Measurements from ENCODE around the gene SP100. TPM values are rescaled to one million over a fixed set of nuclear protein-coding genes. Genes with fewer than 3 reads are reported as not detected.

The SP100 gene
- total RNA-seq, 1 donor from 2014 or later, result not detected

DNA sequence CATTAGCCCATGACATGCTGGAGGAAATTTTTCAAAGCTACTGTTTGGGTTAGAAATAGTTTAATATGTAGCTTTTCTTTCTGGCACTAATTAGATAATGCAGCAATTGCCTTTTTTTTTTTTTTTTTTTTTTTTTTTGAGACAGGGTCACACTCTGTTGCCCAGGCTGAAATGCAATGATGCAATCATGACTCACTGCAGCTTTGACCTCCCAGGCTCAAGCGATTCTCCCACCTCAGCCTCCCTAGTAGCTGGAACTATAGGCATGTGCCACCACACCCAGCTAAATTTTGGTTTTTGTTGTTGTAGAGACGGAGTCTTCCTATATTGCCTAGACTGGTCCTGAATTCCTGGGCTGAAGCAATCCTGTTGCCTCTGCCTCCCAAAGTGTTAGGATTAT, 136.2 kb downstream of the SP100 start:
- H3K4me3 Mint-ChIP-seq (ENCODE audit: unreplicated experiment), result no peak overlapping the region
- H3K27ac Mint-ChIP-seq (ENCODE audit: unreplicated experiment), result no peak overlapping the region
- no peaks in the 10 kb centered on the region for H3K4me1 Mint-ChIP-seq (ENCODE audit: low read depth, unreplicated experiment)
- H3K36me3 Mint-ChIP-seq (ENCODE audit: unreplicated experiment), result no peaks in the 10 kb centered on the region
- H3K9me3 Mint-ChIP-seq (ENCODE audit: unreplicated experiment), result no peaks in the 10 kb centered on the region
- peaks cover 2% of the 10 kb centered on the region for H3K27me3 Mint-ChIP-seq (ENCODE audit: unreplicated experiment)
- DNase-seq, result no peak
- TF ChIP-seq, protein P1, sequence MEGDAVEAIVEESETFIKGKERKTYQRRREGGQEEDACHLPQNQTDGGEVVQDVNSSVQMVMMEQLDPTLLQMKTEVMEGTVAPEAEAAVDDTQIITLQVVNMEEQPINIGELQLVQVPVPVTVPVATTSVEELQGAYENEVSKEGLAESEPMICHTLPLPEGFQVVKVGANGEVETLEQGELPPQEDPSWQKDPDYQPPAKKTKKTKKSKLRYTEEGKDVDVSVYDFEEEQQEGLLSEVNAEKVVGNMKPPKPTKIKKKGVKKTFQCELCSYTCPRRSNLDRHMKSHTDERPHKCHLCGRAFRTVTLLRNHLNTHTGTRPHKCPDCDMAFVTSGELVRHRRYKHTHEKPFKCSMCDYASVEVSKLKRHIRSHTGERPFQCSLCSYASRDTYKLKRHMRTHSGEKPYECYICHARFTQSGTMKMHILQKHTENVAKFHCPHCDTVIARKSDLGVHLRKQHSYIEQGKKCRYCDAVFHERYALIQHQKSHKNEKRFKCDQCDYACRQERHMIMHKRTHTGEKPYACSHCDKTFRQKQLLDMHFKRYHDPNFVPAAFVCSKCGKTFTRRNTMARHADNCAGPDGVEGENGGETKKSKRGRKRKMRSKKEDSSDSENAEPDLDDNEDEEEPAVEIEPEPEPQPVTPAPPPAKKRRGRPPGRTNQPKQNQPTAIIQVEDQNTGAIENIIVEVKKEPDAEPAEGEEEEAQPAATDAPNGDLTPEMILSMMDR (IDR thresholded peaks at IDR 0.05; ENCODE audit: partially characterized antibody, unreplicated experiment), result no peak

DNA sequence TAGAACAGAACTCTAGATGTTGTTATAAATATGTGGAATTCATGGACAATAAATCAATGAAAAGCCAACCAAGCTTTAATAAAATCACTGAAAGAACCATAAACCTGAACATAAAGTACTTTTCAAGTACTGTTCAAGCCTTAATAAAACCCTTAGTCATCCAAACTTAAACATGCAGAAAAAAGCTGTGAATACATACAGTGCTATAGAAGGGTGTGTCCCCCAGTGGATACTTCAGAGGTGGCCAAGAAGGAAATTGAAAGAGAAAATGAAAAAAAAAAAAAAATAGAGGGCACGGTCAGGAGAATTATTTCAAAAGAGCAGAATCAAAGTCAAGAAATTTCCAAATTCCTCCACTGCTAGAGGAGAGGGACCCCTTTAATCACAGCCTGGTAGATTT, 141.1 kb downstream of the SP100 start:
- H3K36me3 Mint-ChIP-seq (ENCODE audit: unreplicated experiment), result no peaks in the 10 kb centered on the region
- peaks cover 2% of the 10 kb centered on the region for H3K27me3 Mint-ChIP-seq (ENCODE audit: unreplicated experiment)
- no peak overlapping the region for H3K27ac Mint-ChIP-seq (ENCODE audit: unreplicated experiment)
- no peaks in the 10 kb centered on the region for H3K9me3 Mint-ChIP-seq (ENCODE audit: unreplicated experiment)
- TF ChIP-seq, protein P1 (IDR thresholded peaks at IDR 0.05; ENCODE audit: partially characterized antibody, unreplicated experiment), result no peak
- DNase-seq, result no peak
- no peaks in the 10 kb centered on the region for H3K4me1 Mint-ChIP-seq (ENCODE audit: low read depth, unreplicated experiment)
- H3K4me3 Mint-ChIP-seq (ENCODE audit: unreplicated experiment), result no peak overlapping the region

DNA sequence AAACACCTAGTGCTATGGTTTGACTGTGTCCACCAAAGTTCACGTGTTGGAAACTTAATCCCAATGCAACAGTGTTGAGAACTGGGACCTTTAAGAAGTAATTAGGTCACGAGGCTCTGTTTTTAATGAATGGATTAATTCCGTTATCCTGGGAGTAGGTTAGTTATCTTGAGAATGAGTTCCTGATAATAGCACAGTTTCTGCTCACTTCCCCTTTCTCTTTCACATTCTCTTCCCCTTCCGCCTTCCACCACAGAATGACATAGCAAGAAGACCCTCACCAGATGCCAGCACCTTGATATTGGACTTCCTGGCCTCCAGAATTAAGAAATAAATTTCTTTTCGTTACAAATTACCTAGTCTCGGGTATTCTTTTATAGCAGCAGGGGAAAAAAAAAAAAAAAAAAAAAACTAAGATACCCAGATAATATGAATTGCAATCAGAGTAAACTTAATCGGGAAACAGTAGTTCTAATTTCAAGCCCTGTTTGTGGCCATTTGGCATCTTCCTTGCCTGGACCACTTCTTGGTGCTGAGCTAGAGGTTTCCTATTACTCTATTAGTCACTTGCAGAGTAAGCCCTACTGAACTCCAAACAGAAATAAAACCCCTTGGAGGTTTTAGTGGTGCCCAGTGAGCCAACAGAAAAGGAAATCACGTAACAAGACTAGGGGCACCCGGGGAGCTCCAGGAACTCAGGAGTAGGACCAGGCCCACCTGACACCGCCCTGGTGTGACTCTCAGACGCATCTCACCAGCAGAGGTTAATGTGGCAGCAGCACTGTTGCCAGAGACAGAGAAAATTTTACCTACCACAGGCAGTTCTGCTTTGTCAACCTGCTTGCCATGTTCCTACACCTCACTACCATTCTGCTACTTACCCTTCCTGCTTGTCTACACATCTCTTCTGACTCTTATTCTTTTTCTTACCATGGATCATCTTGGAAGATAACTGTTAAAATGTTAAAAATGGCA, 149.1 kb downstream of the SP100 start:
- DNase-seq, result no peak
- no peaks in the 10 kb centered on the region for H3K27me3 Mint-ChIP-seq (ENCODE audit: unreplicated experiment)
- H3K9me3 Mint-ChIP-seq (ENCODE audit: unreplicated experiment), result no peaks in the 10 kb centered on the region
- no peak overlapping the region for H3K4me3 Mint-ChIP-seq (ENCODE audit: unreplicated experiment)
- TF ChIP-seq, protein P1 (IDR thresholded peaks at IDR 0.05; ENCODE audit: partially characterized antibody, unreplicated experiment), result no peak
- H3K4me1 Mint-ChIP-seq (ENCODE audit: low read depth, unreplicated experiment), result no peaks in the 10 kb centered on the region
- no peak overlapping the region for H3K27ac Mint-ChIP-seq (ENCODE audit: unreplicated experiment)
- H3K36me3 Mint-ChIP-seq (ENCODE audit: unreplicated experiment), result no peaks in the 10 kb centered on the region

DNA sequence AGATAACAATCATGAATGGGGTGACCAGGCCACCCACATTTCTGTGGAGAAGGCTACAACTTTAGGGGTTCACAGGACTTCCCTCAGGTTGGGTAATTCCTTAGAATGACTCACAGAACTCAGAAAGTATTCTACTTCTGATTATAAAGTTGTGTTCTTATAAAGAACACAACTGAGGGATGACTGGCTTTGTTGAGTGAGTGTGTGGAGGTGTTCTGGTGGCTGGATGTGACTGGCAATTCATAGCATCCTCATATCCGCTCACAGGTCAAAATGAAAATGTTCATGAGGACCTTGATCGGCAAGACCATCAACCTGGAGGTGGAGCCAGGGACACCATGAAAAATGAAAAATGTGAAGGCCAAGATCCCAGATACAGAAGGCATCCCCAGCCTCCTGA, 153.3 kb downstream of the SP100 start:
- H3K4me3 Mint-ChIP-seq (ENCODE audit: unreplicated experiment), result no peak overlapping the region
- H3K4me1 Mint-ChIP-seq (ENCODE audit: low read depth, unreplicated experiment), result no peaks in the 10 kb centered on the region
- TF ChIP-seq, protein P1 (IDR thresholded peaks at IDR 0.05; ENCODE audit: partially characterized antibody, unreplicated experiment), result no peak
- H3K36me3 Mint-ChIP-seq (ENCODE audit: unreplicated experiment), result peaks cover 12% of the 10 kb centered on the region
- H3K9me3 Mint-ChIP-seq (ENCODE audit: unreplicated experiment), result peaks cover 2% of the 10 kb centered on the region
- no peak for DNase-seq
- no peak overlapping the region for H3K27ac Mint-ChIP-seq (ENCODE audit: unreplicated experiment)
- H3K27me3 Mint-ChIP-seq (ENCODE audit: unreplicated experiment), result no peaks in the 10 kb centered on the region

DNA sequence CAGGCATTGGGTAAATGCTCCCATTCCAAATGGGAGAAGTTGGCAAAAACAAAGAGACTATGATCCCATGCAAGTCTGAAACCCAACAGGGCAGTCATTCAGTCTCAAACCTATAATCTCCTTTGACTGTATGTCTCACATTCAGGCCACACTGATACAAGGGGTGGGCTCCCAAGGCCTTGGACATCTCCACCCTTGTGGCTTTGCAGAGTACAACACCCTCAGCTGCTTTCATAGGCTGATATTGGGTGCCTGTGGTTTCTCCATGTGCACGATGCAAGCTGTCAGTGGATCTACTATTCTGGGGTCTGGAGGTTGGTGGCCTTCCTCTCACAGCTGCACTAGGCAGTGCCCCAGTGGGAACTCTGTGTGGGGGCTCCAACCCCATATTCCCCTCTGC, 155.0 kb downstream of the SP100 start:
- H3K9me3 Mint-ChIP-seq (ENCODE audit: unreplicated experiment), result peaks cover 3% of the 10 kb centered on the region
- H3K27ac Mint-ChIP-seq (ENCODE audit: unreplicated experiment), result no peak overlapping the region
- no peaks in the 10 kb centered on the region for H3K4me1 Mint-ChIP-seq (ENCODE audit: low read depth, unreplicated experiment)
- no peak for DNase-seq
- TF ChIP-seq, protein P1 (IDR thresholded peaks at IDR 0.05; ENCODE audit: partially characterized antibody, unreplicated experiment), result no peak
- H3K36me3 Mint-ChIP-seq (ENCODE audit: unreplicated experiment), result peaks cover 21% of the 10 kb centered on the region
- no peak overlapping the region for H3K4me3 Mint-ChIP-seq (ENCODE audit: unreplicated experiment)
- H3K27me3 Mint-ChIP-seq (ENCODE audit: unreplicated experiment), result peaks cover 4% of the 10 kb centered on the region

Measured in glutamatergic neuron (in vitro differentiated cells).